Embryonic facial prominence (tissue), 1 donor: ENCODE data around the gene PSKH1.

ENCODE experiments used
- DNase-seq: peaks from one replicate; pipeline ENCODE4 v3.0.0-alpha.2; 2016; ENCODE audit errors: extremely low spot score

The PSKH1 gene

GRCh38 chr16:67865318-67865717 lies 27.7 kb upstream of the PSKH1 start:
- no peak for DNase-seq

GRCh38 chr16:67868290-67868689 lies 24.8 kb upstream of the PSKH1 start:
- no peak for DNase-seq

GRCh38 chr16:67869653-67870052 lies 23.4 kb upstream of the PSKH1 start:
- no peak for DNase-seq

GRCh38 chr16:67871256-67871655 lies 21.8 kb upstream of the PSKH1 start:
- DNase-seq = no peak

- no peak for DNase-seq
Observed at GRCh38 chr16:67872131-67872630, 20.9 kb upstream of the PSKH1 start.

GRCh38 chr16:67872631-67873434 lies 20.2 kb upstream of the PSKH1 start, which contains the start of gene EDC4:
Gene EDC4 (plus strand): TSS chr16:67873052. CDS start chr16:67873262, 210 bp downstream.
- DNase-seq = no peak

- DNase-seq = no peak
Observed at GRCh38 chr16:67873435-67874370, 19.4 kb upstream of the PSKH1 start.

GRCh38 chr16:67874372-67874771 lies 18.7 kb upstream of the PSKH1 start:
- DNase-seq = no peak

- no peak for DNase-seq
Observed at GRCh38 chr16:67877064-67877463, 16.0 kb upstream of the PSKH1 start.

GRCh38 chr16:67878232-67878631 lies 14.8 kb upstream of the PSKH1 start:
- no peak for DNase-seq

GRCh38 chr16:67878846-67879245 lies 14.2 kb upstream of the PSKH1 start:
- DNase-seq = no peak

- DNase-seq = no peak
Observed at GRCh38 chr16:67879462-67879861, 13.6 kb upstream of the PSKH1 start.

GRCh38 chr16:67879936-67880335 lies 13.1 kb upstream of the PSKH1 start:
- DNase-seq = no peak

GRCh38 chr16:67880584-67880983 lies 12.5 kb upstream of the PSKH1 start:
- DNase-seq = no peak

- no peak for DNase-seq
Observed at GRCh38 chr16:67881621-67882161, 11.4 kb upstream of the PSKH1 start.

GRCh38 chr16:67882374-67883145 lies 10.5 kb upstream of the PSKH1 start:
- no peak for DNase-seq

- DNase-seq = no peak
Observed at GRCh38 chr16:67883146-67883871, 9.7 kb upstream of the PSKH1 start.

GRCh38 chr16:67883872-67884261 lies 9.2 kb upstream of the PSKH1 start:
- no peak for DNase-seq

- peak; percentile 46 for DNase-seq
Observed at GRCh38 chr16:67884684-67885083, 8.4 kb upstream of the PSKH1 start, which contains the start of gene NRN1L. Gene NRN1L (plus strand): TSS chr16:67884885. CDS start chr16:67884904, 19 bp downstream.

GRCh38 chr16:67885545-67885944 lies 7.5 kb upstream of the PSKH1 start:
- no peak for DNase-seq

- DNase-seq = no peak
Observed at GRCh38 chr16:67885976-67886375, 7.1 kb upstream of the PSKH1 start.
